Measurements from ENCODE around the gene FAM135A.
A peak's percentile ranks its signal among the peaks of the same experiment; 100 is the strongest.

FAM135A gene

DNA sequence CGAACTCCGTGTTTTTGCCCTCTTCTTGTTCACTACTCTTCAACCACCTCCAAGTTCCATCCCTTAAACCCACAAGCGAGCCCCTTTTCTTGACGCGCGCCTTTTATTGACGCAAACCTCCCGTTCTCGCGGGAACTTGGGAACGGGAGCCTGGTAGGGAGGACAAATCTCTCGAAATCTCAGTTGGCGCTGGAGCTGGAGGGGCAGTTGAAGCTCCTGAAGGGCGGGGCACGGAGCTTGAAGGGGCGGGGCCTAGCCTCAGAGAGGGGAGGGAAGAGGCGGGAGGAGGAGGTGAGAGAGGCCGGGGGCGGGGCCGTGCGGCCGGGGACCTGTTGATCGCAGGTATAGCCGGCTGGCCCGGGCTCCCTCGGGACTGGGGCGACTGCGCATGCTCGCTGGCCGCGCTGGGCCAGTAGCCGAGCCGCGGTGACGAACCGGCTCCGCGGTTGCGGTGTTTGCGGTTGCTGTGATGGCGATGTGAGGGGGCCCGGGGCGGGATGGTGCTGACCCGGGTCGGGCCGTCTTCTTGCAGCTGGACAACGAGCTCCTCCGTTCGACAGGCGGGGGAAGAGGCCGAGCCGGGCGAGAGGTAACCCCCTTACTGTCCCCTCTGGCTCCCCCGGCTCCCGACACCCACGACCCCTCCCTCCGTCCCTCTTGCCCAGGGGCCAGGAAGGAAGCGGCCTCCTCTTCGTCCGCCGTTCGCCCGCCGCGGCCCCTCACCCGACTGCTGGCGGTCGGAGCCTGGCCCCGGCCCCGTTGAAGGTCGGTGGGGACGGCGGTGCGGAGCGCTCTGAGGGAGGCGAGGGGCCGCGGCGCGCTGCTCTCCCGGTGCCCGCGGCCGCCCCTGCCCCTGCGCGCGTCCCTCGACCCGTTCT is at the start of gene FAM135A:
FAM135A (plus strand) TSS at position 395 of the 878 bp plus-strand sequence. CDS start 14,835 bp downstream, outside the sequence.
- DNase-seq, result peak; percentile 97
- in situ Hi-C loops (cut with MboI; ENCODE audit: low pct_unique_long_range_greater_than_20kb, low sequenced_read_pairs), result no loop called here

DNA sequence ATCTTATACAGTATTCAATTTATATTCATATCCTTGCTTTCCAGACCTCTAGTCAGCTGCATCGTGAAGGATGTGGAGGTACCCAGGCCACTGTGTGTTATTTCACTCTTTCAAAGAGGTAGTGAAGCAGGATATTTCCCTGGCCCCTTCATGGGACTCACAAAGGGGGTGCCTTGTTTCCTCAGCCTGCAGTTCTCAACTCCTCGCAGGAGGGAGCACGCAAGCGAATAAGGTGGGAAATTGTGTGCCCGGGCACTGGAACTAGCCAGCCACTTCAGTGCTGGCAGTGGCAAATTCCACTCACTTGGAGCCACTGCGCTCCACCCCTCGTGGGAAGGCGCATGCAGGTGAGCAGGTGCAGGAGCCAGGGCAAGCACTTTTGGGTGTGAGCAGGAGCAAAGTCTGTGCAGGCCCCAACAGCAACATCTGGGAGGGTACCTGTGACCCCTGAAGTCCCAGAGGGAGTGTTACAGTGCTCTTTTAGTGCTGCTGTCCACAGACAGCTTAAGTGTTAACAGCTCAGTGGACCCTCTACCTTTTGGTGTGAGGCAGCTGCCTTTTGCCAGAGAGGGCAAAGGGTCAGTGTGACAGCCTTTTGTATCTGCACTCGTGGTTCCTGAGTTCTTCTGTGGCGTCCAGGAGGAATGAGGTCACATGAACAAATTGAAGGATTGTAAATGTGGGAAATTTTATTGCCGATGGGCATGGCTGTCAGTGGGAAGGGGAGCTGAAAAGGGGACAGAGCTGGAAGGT is 49.4 kb upstream of the FAM135A start:
- in situ Hi-C loops (cut with MboI; ENCODE audit: low pct_unique_long_range_greater_than_20kb, low sequenced_read_pairs), result loop anchor here (25.0 kb wide), 1 partner anchor 648 kb away; no protein-coding TSS in a partner anchor
- DNase-seq, result no peak

DNA sequence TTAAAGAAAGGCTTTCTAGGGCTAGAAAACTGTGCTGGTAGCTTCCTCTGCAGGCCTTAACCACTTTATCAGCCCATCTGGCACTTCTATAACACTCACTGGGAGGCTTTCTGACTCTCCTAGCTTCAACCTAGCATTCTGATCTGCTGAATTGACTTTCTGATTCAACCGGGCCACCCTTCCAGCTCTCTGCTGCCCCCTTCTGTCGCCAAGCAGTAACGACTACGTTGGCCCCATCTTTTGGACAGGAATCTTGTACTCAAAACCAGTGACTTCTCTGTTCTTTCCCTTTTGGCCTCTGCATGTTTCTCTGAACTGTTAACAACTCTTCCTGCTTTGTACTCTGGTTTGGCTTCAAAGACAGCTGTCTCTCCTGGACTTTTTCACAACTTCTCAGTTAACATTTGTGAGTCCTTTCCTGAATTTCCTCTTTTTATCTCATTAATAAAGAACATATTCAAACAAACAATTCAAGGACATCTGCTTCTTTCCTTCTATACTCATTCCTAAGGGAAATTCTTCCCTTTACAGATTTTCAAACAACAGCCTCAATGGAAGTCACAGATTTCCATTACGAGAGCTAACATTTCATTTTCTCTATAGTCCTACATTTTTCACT is 43.9 kb upstream of the FAM135A start:
- in situ Hi-C loops (cut with MboI; ENCODE audit: low pct_unique_long_range_greater_than_20kb, low sequenced_read_pairs), result loop anchor here (25.0 kb wide), 1 partner anchor 643 kb away; no protein-coding TSS in a partner anchor
- peak; percentile 82 for DNase-seq

DNA sequence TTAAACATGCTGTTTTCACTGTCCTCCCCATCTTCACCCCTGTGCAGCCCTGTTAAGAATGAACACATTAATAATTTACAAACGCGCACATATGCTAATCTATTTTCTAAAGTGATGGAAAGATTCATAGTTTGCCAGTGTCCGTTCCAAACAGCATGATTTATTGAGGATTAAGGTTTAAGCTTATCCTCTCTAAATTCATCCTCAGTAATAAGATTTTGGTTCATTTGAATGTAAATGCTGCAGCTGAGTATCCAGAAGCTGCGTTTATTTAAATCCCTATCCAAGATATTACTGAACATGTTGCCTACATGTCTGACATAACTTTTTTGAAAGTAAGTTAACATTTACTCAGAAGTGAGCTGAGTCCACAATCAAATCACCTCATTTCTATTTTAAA is 42.8 kb upstream of the FAM135A start:
- DNase-seq, result no peak

DNA sequence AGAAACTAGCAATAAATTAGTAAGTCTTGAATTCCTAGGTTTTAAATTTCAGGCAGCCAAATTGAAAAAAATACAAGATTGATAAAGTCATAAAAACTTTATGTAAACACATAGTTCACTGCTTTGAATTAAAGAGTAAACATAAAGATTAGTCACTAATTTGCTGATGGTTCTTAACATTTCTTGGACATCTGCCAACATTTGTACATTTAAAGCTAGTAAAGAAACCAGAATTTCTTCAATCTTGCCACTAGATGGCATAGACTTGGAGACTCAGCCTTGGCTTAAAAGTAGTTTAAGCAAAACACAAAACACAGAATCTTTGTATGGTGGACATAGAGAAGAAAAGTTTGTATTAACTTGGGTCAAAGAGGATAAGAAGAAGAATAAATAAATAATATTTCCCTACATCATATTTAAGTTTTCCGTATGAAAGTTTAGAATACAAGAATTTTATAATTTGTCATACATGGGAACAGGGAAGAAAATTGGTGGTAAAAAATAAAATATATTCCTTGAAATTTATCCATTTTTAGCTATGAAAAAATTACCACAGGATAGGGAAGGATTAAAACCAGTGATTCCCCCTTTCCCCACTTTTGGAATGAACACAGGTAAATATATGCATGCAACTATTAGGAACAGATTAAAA is 41.7 kb upstream of the FAM135A start:
- DNase-seq, result peak; percentile 56
- in situ Hi-C loops (cut with MboI; ENCODE audit: low pct_unique_long_range_greater_than_20kb, low sequenced_read_pairs), result loop anchor here (25.0 kb wide), 1 partner anchor 641 kb away; no protein-coding TSS in a partner anchor

More for the DNA sequence above, 42.8 kb upstream of the FAM135A start:
- in situ Hi-C loops (cut with MboI; ENCODE audit: low pct_unique_long_range_greater_than_20kb, low sequenced_read_pairs), result loop anchor here (25.0 kb wide), 1 partner anchor 642 kb away; no protein-coding TSS in a partner anchor

DNA sequence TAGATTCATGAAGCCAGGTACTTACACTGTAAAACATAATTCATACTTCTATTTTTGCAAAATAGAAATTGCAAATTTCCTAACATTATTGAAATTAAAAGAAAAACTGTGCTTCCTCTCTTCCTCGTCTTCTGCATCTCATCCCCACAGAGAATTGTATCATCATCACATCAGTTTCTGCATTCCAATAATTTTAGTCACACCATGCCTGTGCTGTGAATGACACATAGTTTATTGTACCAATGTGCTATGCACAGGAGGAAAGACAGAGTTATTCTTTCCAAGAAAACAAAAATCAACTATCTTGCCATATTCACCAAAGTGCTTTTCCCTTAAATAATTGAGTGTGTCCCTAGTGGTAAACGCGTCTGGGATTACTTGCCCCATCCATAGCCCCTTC is 38.1 kb upstream of the FAM135A start:
- no peak for DNase-seq
- in situ Hi-C loops (cut with MboI; ENCODE audit: low pct_unique_long_range_greater_than_20kb, low sequenced_read_pairs), result no loop called here

DNA sequence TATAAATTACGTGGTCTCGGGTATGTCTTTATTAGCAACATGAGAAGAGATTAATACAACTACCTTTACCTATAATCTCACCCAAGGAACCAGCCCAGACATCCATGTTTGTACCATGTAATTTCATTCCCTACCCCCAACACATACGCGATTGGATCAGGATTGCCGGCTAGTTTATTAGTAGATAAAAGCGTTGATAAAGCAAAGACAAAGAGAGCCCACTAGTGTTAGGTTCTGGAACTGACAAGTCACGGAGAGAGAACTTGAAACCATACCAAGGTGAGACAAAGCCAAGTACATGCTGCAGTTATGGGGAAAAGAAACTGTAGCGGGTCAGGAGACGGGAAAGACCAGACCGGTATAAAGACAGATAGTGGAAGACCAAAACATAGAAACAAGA is 37.4 kb upstream of the FAM135A start:
- in situ Hi-C loops (cut with MboI; ENCODE audit: low pct_unique_long_range_greater_than_20kb, low sequenced_read_pairs), result no loop called here
- peak; percentile 29 for DNase-seq

DNA sequence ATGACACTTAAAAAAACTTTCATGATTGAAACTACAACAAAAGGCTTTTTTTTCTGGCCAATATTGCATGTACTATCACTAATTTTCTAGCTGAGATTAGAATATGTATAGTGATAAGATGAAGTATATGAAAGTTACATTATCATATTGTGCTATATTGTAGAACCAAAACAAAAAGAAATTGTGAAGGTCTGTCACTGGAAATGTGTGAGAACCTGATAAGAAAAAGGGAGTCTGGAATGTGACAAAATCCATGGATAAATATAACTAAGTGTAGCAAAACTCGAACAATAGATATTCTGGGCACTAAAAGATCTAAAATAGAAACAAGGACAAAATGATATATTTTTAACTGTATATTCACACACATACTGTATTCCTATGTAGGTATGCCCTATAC is 36.7 kb upstream of the FAM135A start:
- in situ Hi-C loops (cut with MboI; ENCODE audit: low pct_unique_long_range_greater_than_20kb, low sequenced_read_pairs), result no loop called here
- no peak for DNase-seq

DNA sequence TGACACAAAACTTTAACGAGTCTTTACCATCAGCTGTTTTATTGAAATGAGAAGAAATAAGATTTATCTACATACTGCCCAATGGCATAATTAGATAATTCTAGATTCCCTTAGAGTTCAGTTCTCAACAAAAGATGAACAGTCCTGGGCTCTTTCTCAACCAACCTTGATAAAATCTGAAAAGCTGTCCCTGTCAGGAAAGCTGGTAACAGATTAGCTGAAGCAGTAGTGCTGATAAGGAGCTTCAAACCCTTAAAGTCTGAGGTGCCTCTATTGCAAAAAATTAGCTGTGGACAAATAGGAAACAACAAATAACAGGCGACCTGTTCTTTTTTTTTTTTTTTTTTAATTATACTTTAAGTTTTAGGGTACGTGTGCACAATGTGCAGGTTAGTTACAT is 35.9 kb upstream of the FAM135A start:
- in situ Hi-C loops (cut with MboI; ENCODE audit: low pct_unique_long_range_greater_than_20kb, low sequenced_read_pairs), result no loop called here
- no peak for DNase-seq

DNA sequence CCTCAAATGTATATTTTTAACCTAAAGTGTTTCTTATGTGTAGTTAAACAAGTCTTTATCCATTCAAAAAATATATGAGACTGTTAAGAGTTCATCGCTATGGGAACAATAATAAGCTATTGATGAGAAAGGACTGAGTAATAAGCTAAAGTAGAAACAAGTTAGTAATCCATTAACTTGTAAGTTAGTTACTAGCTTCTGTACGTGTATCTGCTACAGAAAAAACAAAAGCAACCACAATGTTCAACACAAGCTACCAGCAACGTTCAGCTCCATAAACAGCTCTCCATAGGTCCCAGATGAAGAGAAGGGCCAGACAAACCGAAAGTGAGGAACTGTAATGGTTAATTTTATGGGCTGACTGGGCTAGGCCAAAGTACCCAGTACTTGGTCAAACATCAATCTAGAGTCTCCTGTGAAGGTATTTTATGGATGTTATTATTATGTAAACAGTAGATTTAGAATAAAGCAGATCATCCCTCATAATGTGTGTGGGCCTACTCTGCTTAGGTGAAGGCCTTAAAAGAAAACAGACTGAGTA is 33.8 kb upstream of the FAM135A start:
- DNase-seq, result no peak
- in situ Hi-C loops (cut with MboI; ENCODE audit: low pct_unique_long_range_greater_than_20kb, low sequenced_read_pairs), result no loop called here

DNA sequence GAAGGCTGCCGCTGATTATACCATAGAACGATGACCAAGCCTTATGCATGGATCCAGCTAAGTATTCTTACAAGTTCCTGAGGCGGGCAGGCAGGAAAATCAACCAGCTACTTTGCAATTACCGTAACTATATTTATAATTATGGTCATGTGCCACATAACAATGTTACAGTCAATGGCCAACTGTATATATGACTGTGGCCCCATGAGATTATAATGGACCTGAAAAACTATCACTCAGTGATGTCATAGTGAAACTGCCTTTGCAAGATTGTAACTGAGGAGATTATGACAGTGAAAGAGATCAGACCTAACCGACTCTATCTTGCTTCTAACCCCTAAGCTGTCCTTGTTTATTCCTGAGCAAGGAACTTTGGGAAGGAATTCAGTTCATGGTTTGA is 33.1 kb upstream of the FAM135A start:
- in situ Hi-C loops (cut with MboI; ENCODE audit: low pct_unique_long_range_greater_than_20kb, low sequenced_read_pairs), result no loop called here
- no peak for DNase-seq

DNA sequence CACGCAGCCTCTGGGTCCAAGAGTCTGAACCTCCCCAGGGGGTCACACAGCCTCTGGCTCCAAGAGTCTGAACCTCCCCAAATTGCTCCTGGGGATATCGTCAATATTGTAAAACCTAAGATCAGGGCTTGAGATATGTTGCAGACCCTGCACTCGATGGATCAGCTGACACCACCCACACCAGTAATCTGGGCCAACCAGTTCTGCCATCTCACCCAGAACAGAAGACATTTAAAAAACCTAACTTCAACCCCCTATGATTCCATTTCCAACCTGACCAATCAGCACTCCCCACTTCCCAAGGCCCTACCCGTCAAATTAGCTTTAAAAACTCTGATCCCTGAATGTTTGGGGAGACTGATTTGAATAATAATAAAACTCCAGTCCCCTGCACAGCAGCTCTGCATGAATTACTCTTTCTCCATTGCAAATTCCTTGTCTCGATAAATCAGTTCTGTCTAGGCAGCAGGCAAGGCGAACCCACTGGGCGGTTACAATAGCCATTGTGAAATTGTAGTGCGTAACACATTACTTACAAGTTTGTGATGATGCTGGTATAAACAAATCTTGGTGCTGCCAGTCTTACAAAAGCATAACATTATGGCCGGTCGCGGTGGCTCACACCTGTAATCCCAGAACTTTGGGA is 32.4 kb upstream of the FAM135A start:
- in situ Hi-C loops (cut with MboI; ENCODE audit: low pct_unique_long_range_greater_than_20kb, low sequenced_read_pairs), result no loop called here
- no peak for DNase-seq

DNA sequence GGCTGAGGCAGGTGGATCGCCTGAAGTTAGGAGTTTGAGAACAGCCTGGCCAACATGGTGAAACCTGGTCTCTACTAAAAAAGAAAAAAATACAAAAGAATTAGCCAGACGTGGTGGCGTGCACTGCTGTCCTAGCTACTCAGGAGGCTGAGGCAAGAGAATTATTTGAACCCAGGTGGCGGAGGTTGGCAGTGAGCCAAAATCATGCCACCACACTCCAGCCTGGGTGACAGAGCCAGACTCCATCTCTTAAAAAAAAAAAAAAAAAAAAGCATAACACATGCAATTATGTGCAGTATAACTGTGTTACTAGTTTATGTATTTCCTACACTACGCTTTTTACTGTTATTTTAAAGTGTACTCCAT is 31.9 kb upstream of the FAM135A start:
- in situ Hi-C loops (cut with MboI; ENCODE audit: low pct_unique_long_range_greater_than_20kb, low sequenced_read_pairs), result no loop called here
- DNase-seq, result no peak

DNA sequence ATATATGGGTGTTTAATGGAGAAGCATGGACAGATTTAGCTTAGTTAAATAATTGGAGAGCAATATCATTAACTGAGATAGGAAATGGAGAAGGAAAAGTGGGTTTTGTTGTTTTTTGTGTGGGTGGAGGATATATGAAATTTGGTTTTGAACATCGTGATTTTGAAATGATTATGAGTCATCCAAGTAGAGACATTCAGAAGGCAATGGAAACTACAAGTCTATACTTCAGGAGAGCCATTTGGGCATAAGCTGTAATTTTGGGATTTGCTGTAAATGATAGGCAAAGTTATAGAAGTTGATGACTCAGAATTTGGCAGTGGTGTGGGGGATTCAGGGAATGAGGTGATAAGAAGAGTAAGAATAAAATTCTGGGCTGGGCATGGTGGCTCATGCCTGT is 27.4 kb upstream of the FAM135A start:
- no peak for DNase-seq
- in situ Hi-C loops (cut with MboI; ENCODE audit: low pct_unique_long_range_greater_than_20kb, low sequenced_read_pairs), result no loop called here

DNA sequence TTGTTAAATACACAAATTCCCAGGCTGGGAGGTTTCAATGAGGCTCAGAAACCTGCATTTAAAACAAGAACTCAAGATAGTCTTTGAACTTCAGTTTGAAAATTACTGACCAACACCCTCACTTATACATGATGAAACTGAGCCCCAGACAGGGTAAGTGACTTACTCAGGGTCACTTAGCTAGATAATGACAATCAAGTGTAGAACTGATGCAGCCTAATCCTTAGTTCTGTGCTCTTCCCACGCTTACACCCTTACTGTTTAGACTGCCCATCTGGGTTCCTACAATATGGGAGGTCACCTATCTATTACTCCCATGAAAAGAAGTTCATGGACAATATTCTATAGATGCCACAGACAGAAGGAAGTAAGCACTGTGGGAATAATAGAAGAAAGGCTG is 24.5 kb upstream of the FAM135A start:
- in situ Hi-C loops (cut with MboI; ENCODE audit: low pct_unique_long_range_greater_than_20kb, low sequenced_read_pairs), result no loop called here
- DNase-seq, result no peak

DNA sequence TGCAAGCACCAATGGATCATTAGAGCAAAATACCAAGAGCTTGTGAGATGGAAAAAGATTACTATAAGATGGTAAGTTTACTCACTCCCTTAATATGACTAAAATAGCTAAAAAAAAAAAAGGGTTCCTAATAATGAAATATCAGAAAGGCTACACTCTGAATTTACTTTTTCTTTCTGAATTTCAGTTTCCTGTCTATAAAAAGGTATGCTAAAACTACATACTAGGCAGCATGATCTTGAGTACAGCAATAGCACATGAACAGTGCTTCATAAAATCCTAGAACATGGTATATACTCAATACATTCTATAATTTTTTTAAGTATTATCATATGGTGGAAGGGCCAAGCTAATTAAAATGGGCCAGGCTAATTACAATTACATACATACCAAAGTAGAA is 24.0 kb upstream of the FAM135A start:
- no peak for DNase-seq
- in situ Hi-C loops (cut with MboI; ENCODE audit: low pct_unique_long_range_greater_than_20kb, low sequenced_read_pairs), result no loop called here

DNA sequence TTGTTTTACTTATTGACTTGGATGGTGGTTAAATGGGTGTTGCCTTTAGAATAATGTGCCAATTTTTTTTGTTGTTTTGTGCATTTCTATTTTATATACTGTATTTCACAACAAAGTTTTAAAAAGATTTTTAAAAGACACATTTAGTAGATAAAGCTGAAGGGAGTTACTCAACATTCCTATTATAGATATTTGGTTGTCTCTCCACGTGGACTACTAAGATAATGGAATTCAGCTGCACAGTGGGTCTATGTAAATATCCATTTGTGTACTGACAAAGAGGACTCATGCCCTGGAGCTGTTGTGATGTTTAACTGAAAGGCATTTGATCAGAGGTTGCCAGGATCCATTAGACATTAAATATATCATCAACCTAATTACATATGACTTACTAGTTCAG is 23.2 kb upstream of the FAM135A start:
- no peak for DNase-seq
- in situ Hi-C loops (cut with MboI; ENCODE audit: low pct_unique_long_range_greater_than_20kb, low sequenced_read_pairs), result no loop called here

DNA sequence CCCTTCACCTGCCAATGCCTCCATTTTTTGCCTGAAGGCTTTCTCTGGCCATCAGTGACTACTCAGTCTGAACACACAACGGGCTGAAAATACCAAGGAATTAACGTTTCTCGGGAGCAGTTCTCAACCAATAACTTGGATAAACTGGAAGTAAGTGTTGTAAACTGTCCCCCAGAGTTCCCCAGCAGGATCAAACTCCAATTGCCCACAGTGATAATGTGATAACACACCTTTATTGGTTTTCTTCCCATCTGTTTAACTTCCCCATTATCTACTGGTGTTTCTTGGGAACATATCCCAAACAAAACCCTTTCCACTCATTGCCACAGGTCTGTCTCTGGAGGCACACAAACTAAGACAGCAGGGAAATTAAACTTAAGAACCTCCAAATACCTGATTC is 21.8 kb upstream of the FAM135A start:
- in situ Hi-C loops (cut with MboI; ENCODE audit: low pct_unique_long_range_greater_than_20kb, low sequenced_read_pairs), result no loop called here

More for the DNA sequence above, 21.8 kb upstream of the FAM135A start:
- no peak for DNase-seq

Data from KBM-7 (cell line).